Liver (tissue), 3 donors: Measurements from ENCODE around the gene ADAM29.
"Not testable (repeated sequence)": the region's sequence is repeated elsewhere in the genome, so short reads cannot be mapped to it uniquely, and the experiment has no call there.

Experiments used
- GABPA ChIP-seq, 2 donors: IDR thresholded peaks in 1 of 2; conservative IDR thresholded peaks in 1 of 2; 2 replicates each; pipeline ENCODE4 v1.6.1; 2016; ENCODE audit warnings: antibody characterized with exemption in 2 of 2, mild to moderate bottlenecking in 1 of 2, moderate library complexity in 1 of 2
- JUND ChIP-seq, 2 donors: IDR thresholded peaks; 2 replicates each; pipeline ENCODE4 v1.6.1; 2016; ENCODE audit warnings: antibody characterized with exemption in 2 of 2
- TF ChIP-seq, protein P1 (sequence below): fragments of 150-350 bp; IDR thresholded peaks from 2 replicates; pipeline ENCODE4 v1.5.1; 2017; ENCODE audit warnings: improper control_type of control experiment, low read depth, low read length; ENCODE audit not compliant: missing input control
- donor health status: healthy.
- donor health status: healthy.

DNA sequence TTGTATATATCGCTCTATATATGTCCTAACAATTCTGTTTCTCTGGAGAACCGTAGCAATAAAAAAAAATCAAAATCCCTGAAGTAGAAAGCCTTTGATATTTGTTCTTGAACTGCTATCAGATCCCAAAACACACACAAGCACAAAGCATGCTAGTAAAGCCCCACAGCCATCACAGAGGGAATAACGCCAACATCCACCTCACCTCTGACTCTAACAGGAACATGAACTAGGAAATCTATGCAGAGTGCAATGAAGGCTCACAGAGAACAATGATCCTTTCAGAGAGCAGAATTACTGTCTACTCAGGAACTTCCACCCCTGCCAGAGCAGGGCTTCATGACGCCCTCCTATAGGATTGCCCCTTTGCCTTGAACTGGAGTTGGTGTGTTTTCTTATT lies 45.0 kb upstream of the ADAM29 start:
- TF ChIP-seq, protein P1, sequence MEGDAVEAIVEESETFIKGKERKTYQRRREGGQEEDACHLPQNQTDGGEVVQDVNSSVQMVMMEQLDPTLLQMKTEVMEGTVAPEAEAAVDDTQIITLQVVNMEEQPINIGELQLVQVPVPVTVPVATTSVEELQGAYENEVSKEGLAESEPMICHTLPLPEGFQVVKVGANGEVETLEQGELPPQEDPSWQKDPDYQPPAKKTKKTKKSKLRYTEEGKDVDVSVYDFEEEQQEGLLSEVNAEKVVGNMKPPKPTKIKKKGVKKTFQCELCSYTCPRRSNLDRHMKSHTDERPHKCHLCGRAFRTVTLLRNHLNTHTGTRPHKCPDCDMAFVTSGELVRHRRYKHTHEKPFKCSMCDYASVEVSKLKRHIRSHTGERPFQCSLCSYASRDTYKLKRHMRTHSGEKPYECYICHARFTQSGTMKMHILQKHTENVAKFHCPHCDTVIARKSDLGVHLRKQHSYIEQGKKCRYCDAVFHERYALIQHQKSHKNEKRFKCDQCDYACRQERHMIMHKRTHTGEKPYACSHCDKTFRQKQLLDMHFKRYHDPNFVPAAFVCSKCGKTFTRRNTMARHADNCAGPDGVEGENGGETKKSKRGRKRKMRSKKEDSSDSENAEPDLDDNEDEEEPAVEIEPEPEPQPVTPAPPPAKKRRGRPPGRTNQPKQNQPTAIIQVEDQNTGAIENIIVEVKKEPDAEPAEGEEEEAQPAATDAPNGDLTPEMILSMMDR: not testable (repeated sequence)
- TF ChIP-seq JUND (IDR thresholded peaks at IDR 0.05); GABPA (IDR thresholded peaks at IDR 0.05 in 1 of 2, conservative IDR thresholded peaks at IDR 0.05 in 1 of 2): not testable (repeated sequence)
